ENCODE data around the gene LSM3.

LSM3 gene

DNA sequence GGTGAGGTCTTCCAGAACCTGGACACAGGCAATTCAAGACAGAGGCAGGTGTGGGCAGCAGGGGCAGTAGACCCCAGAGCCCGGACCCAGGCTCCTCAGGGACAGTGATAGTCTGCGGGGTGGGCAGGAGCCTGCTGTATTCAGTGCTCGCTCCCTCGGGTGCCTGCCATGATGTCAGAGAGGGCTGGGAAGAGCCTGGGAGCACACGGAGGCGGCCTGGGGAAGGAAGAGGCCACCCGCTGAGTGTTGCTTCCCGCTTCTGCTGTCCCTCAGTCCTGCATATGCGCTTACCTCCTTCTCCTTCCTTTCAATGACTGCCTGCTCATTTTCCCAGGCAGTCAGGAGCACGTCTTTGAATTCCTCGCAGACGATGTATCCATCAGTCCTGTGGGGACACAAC, 31.0 kb upstream of the LSM3 start:
- Mint-ChIP-seq H3K4me3 (no peak overlapping the region), H3K27ac (no peak overlapping the region), H3K36me3 (ENCODE audit: low read depth) (peaks cover 26% of the 10 kb centered on the region)

DNA sequence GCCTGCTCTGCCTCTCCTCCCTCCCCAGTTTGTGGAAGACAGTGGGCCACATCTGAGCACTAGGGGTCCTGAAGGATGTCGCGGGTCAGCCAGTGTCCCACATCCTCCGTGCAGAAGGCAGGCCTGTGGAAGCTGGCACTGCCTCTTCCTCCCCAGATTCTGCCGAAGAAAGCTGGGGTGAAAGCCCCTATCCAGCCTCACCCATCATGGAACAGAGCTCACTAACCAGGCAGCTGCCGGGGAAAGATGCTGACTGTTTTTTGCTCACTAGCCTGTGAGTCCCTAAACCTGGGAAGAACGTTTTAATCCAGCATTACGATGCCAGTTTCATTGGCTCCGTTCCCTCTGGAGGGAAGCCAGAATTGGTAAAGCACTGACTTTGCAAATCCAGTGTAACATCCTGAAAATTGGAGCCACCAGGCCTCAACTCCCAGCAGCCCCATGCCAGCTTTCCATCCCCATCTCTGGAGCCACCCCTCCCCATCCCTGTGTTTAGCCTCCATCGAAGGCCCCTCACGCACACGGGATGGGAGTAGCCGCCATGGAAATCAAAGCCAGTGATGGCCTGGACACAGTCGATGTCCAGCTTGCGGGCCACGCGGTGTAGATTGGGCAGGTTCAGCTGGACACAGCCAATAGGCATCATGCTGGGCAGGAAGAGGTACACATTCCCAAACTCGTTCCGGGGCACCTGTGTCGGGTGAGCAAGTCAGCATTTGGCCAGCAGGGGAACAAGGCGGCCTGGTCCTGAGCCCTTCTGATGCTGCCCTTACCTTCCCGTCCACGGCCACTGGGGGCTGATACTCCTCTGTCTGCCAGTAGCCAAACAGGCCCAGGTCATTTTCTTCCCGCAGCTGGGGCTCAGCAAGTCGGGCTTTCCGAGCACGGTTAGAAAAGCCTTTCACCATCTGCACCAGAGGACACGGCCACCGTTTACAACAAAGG, 30.3 kb upstream of the LSM3 start:
- no peaks in the 10 kb centered on the region for H3K9me3 Mint-ChIP-seq
- H3K4me3 Mint-ChIP-seq = no peak overlapping the region
- H3K36me3 Mint-ChIP-seq (ENCODE audit: low read depth) = peaks cover 22% of the 10 kb centered on the region
- H3K27me3 Mint-ChIP-seq (ENCODE audit: low read depth) = no peaks in the 10 kb centered on the region
- H3K27ac Mint-ChIP-seq = no peak overlapping the region
- peaks cover 15% of the 10 kb centered on the region for H3K4me1 Mint-ChIP-seq (ENCODE audit: low read depth)
- no peak for DNase-seq (ENCODE audit: low spot score)

More for the DNA sequence above, 31.0 kb upstream of the LSM3 start:
- Mint-ChIP-seq H3K9me3 (no peaks in the 10 kb centered on the region), H3K4me1 (ENCODE audit: low read depth) (peaks cover 21% of the 10 kb centered on the region), H3K27me3 (ENCODE audit: low read depth) (no peaks in the 10 kb centered on the region)
- DNase-seq (ENCODE audit: low spot score) = no peak

GRCh38 chr3:14150078-14150477, 28.5 kb upstream of the LSM3 start:
- Mint-ChIP-seq H3K4me3 (no peak overlapping the region), H3K27ac (no peak overlapping the region), H3K9me3 (no peaks in the 10 kb centered on the region), H3K4me1 (ENCODE audit: low read depth) (peaks cover 5% of the 10 kb centered on the region), H3K27me3 (ENCODE audit: low read depth) (no peaks in the 10 kb centered on the region), H3K36me3 (ENCODE audit: low read depth) (peaks cover 18% of the 10 kb centered on the region)
- DNase-seq (ENCODE audit: low spot score) = no peak

- peaks cover 14% of the 10 kb centered on the region for H3K36me3 Mint-ChIP-seq (ENCODE audit: low read depth)
- no peaks in the 10 kb centered on the region for H3K27me3 Mint-ChIP-seq (ENCODE audit: low read depth)
- H3K4me3 Mint-ChIP-seq = no peak overlapping the region
- DNase-seq (ENCODE audit: low spot score) = no peak
- H3K27ac Mint-ChIP-seq = no peak overlapping the region
- peaks cover 1% of the 10 kb centered on the region for H3K4me1 Mint-ChIP-seq (ENCODE audit: low read depth)
- no peaks in the 10 kb centered on the region for H3K9me3 Mint-ChIP-seq
These were observed 28.0 kb upstream of the LSM3 start for GRCh38 chr3:14150491-14151230.

- H3K9me3 Mint-ChIP-seq = no peaks in the 10 kb centered on the region
- peaks cover 17% of the 10 kb centered on the region for H3K36me3 Mint-ChIP-seq (ENCODE audit: low read depth)
- no peaks in the 10 kb centered on the region for H3K27me3 Mint-ChIP-seq (ENCODE audit: low read depth)
- no peak overlapping the region for H3K4me3 Mint-ChIP-seq
- no peak for DNase-seq (ENCODE audit: low spot score)
- H3K4me1 Mint-ChIP-seq (ENCODE audit: low read depth) = no peaks in the 10 kb centered on the region
- H3K27ac Mint-ChIP-seq = no peak overlapping the region
These were observed 27.0 kb upstream of the LSM3 start for GRCh38 chr3:14151471-14152083.

DNA sequence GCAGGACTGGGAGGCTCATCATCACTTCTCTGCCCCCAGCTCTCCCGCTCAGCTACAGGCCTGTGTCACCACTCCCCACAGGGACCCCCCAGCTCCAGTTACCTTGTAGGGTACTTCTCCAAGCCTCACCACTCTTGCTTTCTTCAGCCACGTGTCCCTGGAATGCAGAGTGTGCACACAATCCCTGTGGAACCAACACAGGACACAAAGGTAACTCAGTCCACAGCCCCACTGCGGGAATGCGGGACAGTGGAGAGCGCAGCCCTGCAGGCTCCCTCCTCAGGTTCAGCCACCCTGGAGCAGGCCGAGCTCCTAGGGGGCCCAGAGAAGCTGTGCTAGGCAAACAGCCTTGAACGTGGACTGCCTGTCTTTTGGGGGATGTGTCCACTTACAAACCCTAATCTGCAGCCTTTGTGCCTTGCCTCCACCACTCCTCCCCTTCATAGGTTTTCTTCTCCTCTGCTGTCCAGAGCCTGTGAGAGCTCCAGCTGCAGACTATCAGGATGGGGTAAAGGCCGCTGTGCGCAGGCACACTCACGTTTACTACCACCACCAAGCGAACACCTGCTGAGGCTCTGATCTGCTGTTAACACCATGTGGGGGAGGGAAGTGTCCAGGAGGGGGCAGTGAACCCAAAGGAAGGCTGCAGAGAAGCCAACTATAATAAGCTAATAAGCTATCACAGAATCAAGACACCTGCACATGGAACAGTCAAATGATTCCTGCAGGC, 26.2 kb upstream of the LSM3 start:
- DNase-seq (ENCODE audit: low spot score) = no peak
- Mint-ChIP-seq H3K4me3 (no peak overlapping the region), H3K27me3 (ENCODE audit: low read depth) (no peaks in the 10 kb centered on the region), H3K4me1 (ENCODE audit: low read depth) (no peaks in the 10 kb centered on the region), H3K27ac (no peak overlapping the region), H3K36me3 (ENCODE audit: low read depth) (peaks cover 16% of the 10 kb centered on the region), H3K9me3 (no peaks in the 10 kb centered on the region)

DNA sequence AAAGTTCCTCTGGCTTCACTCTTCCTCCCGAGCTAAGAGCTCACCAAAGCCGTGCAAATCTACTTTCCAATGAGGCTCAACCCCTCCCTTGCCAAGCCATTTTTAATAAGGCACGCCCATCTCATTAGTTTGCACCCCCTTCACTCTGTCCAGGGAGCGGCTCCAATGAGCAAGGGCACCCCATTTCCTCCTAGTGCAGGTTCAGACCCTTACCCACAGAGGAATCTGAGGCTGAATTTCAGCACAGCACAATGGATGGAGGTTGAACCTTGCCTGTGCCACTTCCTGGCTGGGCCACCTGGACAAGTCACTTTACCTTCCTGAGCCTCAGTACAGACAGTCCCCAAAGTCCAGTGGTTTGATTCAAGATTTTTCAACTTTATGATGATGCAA, 25.7 kb upstream of the LSM3 start:
- no peak overlapping the region for H3K4me3 Mint-ChIP-seq
- DNase-seq (ENCODE audit: low spot score) = no peak
- peaks cover 14% of the 10 kb centered on the region for H3K36me3 Mint-ChIP-seq (ENCODE audit: low read depth)
- no peaks in the 10 kb centered on the region for H3K4me1 Mint-ChIP-seq (ENCODE audit: low read depth)
- no peak overlapping the region for H3K27ac Mint-ChIP-seq
- H3K27me3 Mint-ChIP-seq (ENCODE audit: low read depth) = no peaks in the 10 kb centered on the region
- H3K9me3 Mint-ChIP-seq = no peaks in the 10 kb centered on the region

DNA sequence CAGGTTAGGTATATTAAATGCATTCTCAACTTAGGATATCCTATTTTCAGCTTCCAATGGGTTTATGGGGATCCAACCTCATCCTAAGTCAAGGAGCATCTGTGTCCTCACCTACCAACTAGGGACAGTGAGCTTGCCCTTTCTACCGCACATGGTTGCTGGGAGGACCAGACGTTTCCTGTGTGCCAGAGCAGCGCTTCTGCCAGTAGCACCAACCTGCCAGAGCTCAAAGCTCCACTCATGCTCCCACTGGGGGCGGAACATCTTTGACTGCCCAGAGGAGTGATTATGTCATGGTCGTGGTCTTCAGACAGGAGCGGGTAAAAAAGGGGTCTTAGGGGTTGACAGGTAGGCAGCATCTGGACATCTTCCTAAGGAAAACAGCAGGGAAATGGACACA, 25.0 kb upstream of the LSM3 start:
- Mint-ChIP-seq H3K4me1 (ENCODE audit: low read depth) (no peaks in the 10 kb centered on the region), H3K36me3 (ENCODE audit: low read depth) (peaks cover 20% of the 10 kb centered on the region), H3K27ac (no peak overlapping the region), H3K4me3 (no peak overlapping the region), H3K27me3 (ENCODE audit: low read depth) (no peaks in the 10 kb centered on the region), H3K9me3 (no peaks in the 10 kb centered on the region)
- DNase-seq (ENCODE audit: low spot score) = no peak

DNA sequence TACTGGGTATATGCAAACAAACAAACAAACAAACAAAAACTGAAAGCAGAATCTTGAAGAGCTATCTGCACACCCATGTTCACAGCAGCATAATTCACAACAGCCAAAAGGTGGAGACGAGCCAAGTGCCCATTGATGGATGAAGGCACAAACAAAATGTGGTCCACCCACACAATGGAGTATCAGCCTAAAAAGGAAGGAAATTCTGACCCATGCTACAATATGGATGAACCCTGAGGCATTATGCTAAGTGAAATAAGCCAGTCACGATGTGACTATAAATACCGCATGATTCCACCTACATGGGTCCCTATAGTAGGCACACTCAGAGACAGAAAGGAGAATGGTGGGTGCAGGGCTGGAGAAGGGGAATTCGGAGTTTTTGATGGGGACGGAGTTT, 24.3 kb upstream of the LSM3 start:
- no peak for DNase-seq (ENCODE audit: low spot score)
- Mint-ChIP-seq H3K27ac (no peak overlapping the region), H3K9me3 (no peaks in the 10 kb centered on the region), H3K36me3 (ENCODE audit: low read depth) (peaks cover 26% of the 10 kb centered on the region), H3K27me3 (ENCODE audit: low read depth) (no peaks in the 10 kb centered on the region), H3K4me3 (no peak overlapping the region), H3K4me1 (ENCODE audit: low read depth) (no peaks in the 10 kb centered on the region)

- H3K27ac Mint-ChIP-seq = no peak overlapping the region
These were observed 23.6 kb upstream of the LSM3 start for GRCh38 chr3:14154895-14155440.

GRCh38 chr3:14156201-14156600, 22.4 kb upstream of the LSM3 start:
- Mint-ChIP-seq H3K27me3 (ENCODE audit: low read depth) (no peaks in the 10 kb centered on the region), H3K27ac (no peak overlapping the region), H3K9me3 (peaks cover 6% of the 10 kb centered on the region), H3K36me3 (ENCODE audit: low read depth) (peaks cover 43% of the 10 kb centered on the region), H3K4me1 (ENCODE audit: low read depth) (no peaks in the 10 kb centered on the region), H3K4me3 (no peak overlapping the region)
- no peak for DNase-seq (ENCODE audit: low spot score)

More at GRCh38 chr3:14154895-14155440, 23.6 kb upstream of the LSM3 start:
- H3K4me1 Mint-ChIP-seq (ENCODE audit: low read depth) = no peaks in the 10 kb centered on the region
- DNase-seq (ENCODE audit: low spot score) = no peak
- no peak overlapping the region for H3K4me3 Mint-ChIP-seq
- no peaks in the 10 kb centered on the region for H3K9me3 Mint-ChIP-seq
- H3K27me3 Mint-ChIP-seq (ENCODE audit: low read depth) = no peaks in the 10 kb centered on the region
- peaks cover 30% of the 10 kb centered on the region for H3K36me3 Mint-ChIP-seq (ENCODE audit: low read depth)

DNA sequence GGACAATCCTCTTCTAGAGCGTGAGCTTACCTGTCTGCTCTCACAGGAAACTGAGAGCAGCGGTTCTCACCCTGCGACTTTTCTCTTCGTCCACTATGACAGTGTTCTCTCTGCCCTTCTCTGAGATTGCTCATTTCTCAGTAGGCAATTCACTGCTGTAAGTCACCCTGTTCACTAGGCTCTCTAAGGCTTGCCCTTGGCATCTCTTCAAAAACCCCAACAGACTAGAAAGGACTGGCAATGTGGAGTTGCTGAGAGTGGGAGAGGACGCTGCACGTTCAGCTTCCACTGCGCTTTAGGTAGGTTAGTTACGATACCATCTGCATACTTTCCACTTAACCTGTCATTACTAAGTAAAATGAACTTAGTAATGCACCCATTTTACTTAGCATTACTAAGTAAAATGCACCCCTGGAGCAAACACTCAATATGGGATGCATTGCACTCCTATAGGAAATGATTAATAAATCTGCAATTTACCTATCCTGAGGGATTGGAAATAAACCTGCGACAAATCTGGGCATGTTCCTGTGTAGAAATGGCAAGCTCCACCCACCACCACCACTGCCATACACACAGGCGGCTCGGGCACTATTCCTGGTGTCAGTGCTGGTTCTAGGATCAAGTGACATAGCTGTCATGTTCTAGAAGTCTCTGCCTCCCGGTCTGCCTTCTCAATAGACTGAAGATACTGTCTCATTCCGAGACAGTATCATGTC, 21.6 kb upstream of the LSM3 start:
- Mint-ChIP-seq H3K9me3 (peaks cover 14% of the 10 kb centered on the region), H3K4me1 (ENCODE audit: low read depth) (no peaks in the 10 kb centered on the region), H3K36me3 (ENCODE audit: low read depth) (peaks cover 51% of the 10 kb centered on the region), H3K27me3 (ENCODE audit: low read depth) (no peaks in the 10 kb centered on the region), H3K4me3 (no peak overlapping the region), H3K27ac (no peak overlapping the region)
- DNase-seq (ENCODE audit: low spot score) = no peak

GRCh38 chr3:14157951-14158350, 20.7 kb upstream of the LSM3 start:
- peaks cover 60% of the 10 kb centered on the region for H3K36me3 Mint-ChIP-seq (ENCODE audit: low read depth)
- peaks cover 18% of the 10 kb centered on the region for H3K9me3 Mint-ChIP-seq
- H3K4me3 Mint-ChIP-seq = no peak overlapping the region
- H3K27me3 Mint-ChIP-seq (ENCODE audit: low read depth) = no peaks in the 10 kb centered on the region
- H3K4me1 Mint-ChIP-seq (ENCODE audit: low read depth) = no peaks in the 10 kb centered on the region
- H3K27ac Mint-ChIP-seq = no peak overlapping the region
- no peak for DNase-seq (ENCODE audit: low spot score)
